GM12878 (cell line): ENCODE data around the gene C3. TPM values are rescaled to one million over a fixed set of nuclear protein-coding genes. Genes with fewer than 3 reads are reported as not detected.

Experiments used
- ATAC-seq: fragments of 200-7000 bp; cut with Tn5 transposase; 3 replicates; pipeline ENCODE4 v1.9.1; 2020; ENCODE audit warnings: mild to moderate bottlenecking, moderate library complexity
- Bru-seq: library from RNA; stranded (reverse); fragments of 400-500 nt; gene quantifications from one replicate; lab custom pipeline; 2021; lab: Mats Ljungman, UMichigan
- BruChase-seq, 2 experiments: library from RNA; stranded (reverse); fragments of 400-500 nt; gene quantifications; one replicate each; lab custom pipeline; 2021; lab: Mats Ljungman, UMichigan
- BruUV-seq: library from RNA; stranded (reverse); fragments of 400-500 nt; replicated peaks from 2 replicates; lab custom pipeline; 2021; lab: Mats Ljungman, UMichigan
- CTCF ChIA-PET: fragments of 300-600 bp; sonication (Branson Sonifier 250); formaldehyde crosslinking; extraction: SDS; loops from one replicate; lab custom pipeline; 2021; ENCODE audit warnings: inconsistent platforms; lab: Yijun Ruan, JAX
- POLR2A ChIA-PET: fragments of 350-600 bp; formaldehyde crosslinking; extraction: SDS; loops from one replicate; lab custom pipeline; 2021; ENCODE audit warnings: inconsistent platforms; lab: Charles Lee
- RAD21 ChIA-PET: fragments of 300-600 bp; sonication (Branson Sonifier 250); formaldehyde crosslinking; loops from one replicate; lab custom pipeline; 2023; ENCODE audit warnings: antibody characterized with exemption; ENCODE audit not compliant: unreplicated experiment; lab: Charles Lee
- SMC1A ChIA-PET: fragments of 300-600 bp; sonication (Branson Sonifier 250); formaldehyde crosslinking; loops from one replicate; lab custom pipeline; 2023; ENCODE audit not compliant: unreplicated experiment, uncharacterized antibody; lab: Charles Lee
- DNase-seq: peaks from one replicate; pipeline ENCODE4 v3.0.0-alpha.2; 2011; ENCODE audit warnings: low read depth, low spot score
- FAIRE-seq: peaks from 3 replicates; lab custom pipeline; 2011; peaks lifted over from hg19 to GRCh38; lab: Jason Lieb, UNC
- H2AFZ ChIP-seq: 2 replicates; pipeline ENCODE4 v1.6.0; 2011; ENCODE audit warnings: low read depth, low read length, control low read depth; ENCODE audit not compliant: control insufficient read depth
- H3K27ac ChIP-seq: 2 replicates; pipeline ENCODE4 v1.5.1; 2011; ENCODE audit warnings: control low read depth; ENCODE audit not compliant: control insufficient read depth, insufficient read depth
- H3K27me3 ChIP-seq, 2 experiments: replicated peaks in 1 of 2; 2 replicates each; pipeline versions ENCODE4 v1.6.0 to v1.6.1; 2011; ENCODE audit warnings: low read length in 1 of 2; ENCODE audit not compliant: control insufficient read depth in 2 of 2, insufficient read depth in 2 of 2
- H3K36me3 ChIP-seq, 2 experiments: 2 replicates each; pipeline ENCODE4 v1.5.1; 2011; ENCODE audit warnings: low read length in 1 of 2; ENCODE audit not compliant: control insufficient read depth in 2 of 2, insufficient read depth in 2 of 2
- H3K4me1 ChIP-seq: 2 replicates; pipeline ENCODE4 v1.6.1; 2011; ENCODE audit warnings: mild to moderate bottlenecking, low read length, moderate library complexity, mixed read lengths; ENCODE audit not compliant: control insufficient read depth, insufficient read depth
- H3K4me2 ChIP-seq: 2 replicates; pipeline ENCODE4 v1.6.0; 2011; ENCODE audit warnings: control low read depth; ENCODE audit not compliant: control insufficient read depth, insufficient read depth
- H3K4me3 ChIP-seq: fragments of 200-600 bp; sonication (generic); 2 replicates; pipeline ENCODE4 v1.5.1; 2016
- H3K79me2 ChIP-seq: 2 replicates; pipeline ENCODE4 v1.6.0; 2011; ENCODE audit warnings: low read length; ENCODE audit not compliant: control insufficient read depth, insufficient read depth
- H3K9ac ChIP-seq: 2 replicates; pipeline ENCODE4 v1.8.0; 2011; ENCODE audit warnings: low read length, control low read depth, mixed read lengths; ENCODE audit not compliant: control insufficient read depth, insufficient read depth
- H3K9me3 ChIP-seq: replicated peaks from 3 replicates; pipeline ENCODE4 v1.5.1; 2011; ENCODE audit warnings: mild to moderate bottlenecking, low read length; ENCODE audit not compliant: control insufficient read depth, insufficient read depth
- H4K20me1 ChIP-seq: 2 replicates; pipeline ENCODE4 v1.6.0; 2011; ENCODE audit not compliant: control insufficient read depth, insufficient read depth
- FOXK2 ChIP-seq: fragments of 450-650 bp; IDR thresholded peaks from 2 replicates; pipeline ENCODE4 v1.6.1; 2017; ENCODE audit warnings: mild to moderate bottlenecking, moderate library complexity
- SPI1 ChIP-seq: IDR thresholded peaks from 2 replicates; pipeline ENCODE4 v1.6.1; 2011; ENCODE audit warnings: low read depth, mild to moderate bottlenecking, low read length, moderate library complexity, borderline replicate concordance; ENCODE audit not compliant: insufficient read depth
- SREBF2 ChIP-seq: IDR thresholded peaks from 2 replicates; pipeline ENCODE4 v1.6.1; 2012; ENCODE audit warnings: mild to moderate bottlenecking, low read length
- WGBS: methylation state at CpG from one replicate; pipeline ENCODE4 v1.1.6; 2016; ENCODE audit warnings: low lambda C conversion rate; ENCODE audit not compliant: insufficient replicate concordance, insufficient coverage; ENCODE audit errors: missing lambda C conversion rate; 5-methylcytosine and 5-hydroxymethylcytosine counted together
- in situ Hi-C: fragments of 300-500 bp; cut with MboI; formaldehyde crosslinking; loops from 9 replicates; pipeline ENCODE4 v1.14.3; 2018; ENCODE audit warnings: mixed read lengths
- intact Hi-C: fragments of 100-400 bp; cut with micrococcal nuclease; formaldehyde crosslinking; loops from one replicate; pipeline ENCODE4 v1.14.2; 2022; ENCODE audit not compliant: unreplicated experiment
- long read RNA-seq, 2 experiments: library from polyadenylated mRNA; unstranded; transcript quantifications; one replicate each; pipeline ENCODE4 v2.0.0, GENCODE V29; 2019 to 2020
- polyA minus RNA-seq, 3 experiments: library from RNA; depleted of rRNA, polyadenylated mRNA; stranded (reverse); fragments of >200 nt; gene quantifications; 2 replicates each; pipeline ENCODE4 v1.2.3, GENCODE V29; 2011
- polyA plus RNA-seq, 11 experiments: library from polyadenylated mRNA; depleted of rRNA in 4 of 11; unstranded in 6 of 11; stranded (reverse) in 5 of 11; fragments of >200 nt; fragmentation: Nextera tagmentation in 4 of 11; fragmentation: Illumina TruSeq in 1 of 11; extraction: Ambion mirVana in 4 of 11; extraction: Trizol in 1 of 11; gene quantifications; 1 replicate in 1 of 11; 2 replicates in 10 of 11; pipeline versions ENCODE4 v1.2.1 to v1.2.3, GENCODE V29; 2011 to 2016; ENCODE audit warnings: inconsistent platforms in 2 of 11, missing spikeins in 2 of 11, low read depth in 1 of 11
- total RNA-seq, 4 experiments: library from RNA; depleted of rRNA in 3 of 4; stranded (reverse); fragments of >200 nt in 3 of 4; fragmentation: Illumina TruSeq in 1 of 4; extraction: Trizol in 1 of 4; gene quantifications; 2 replicates each; pipeline versions ENCODE4 v1.2.1 to v1.2.3, GENCODE V29; 2013 to 2021
- TF ChIP-seq, protein P1 (sequence below): fragments of 450-650 bp; IDR thresholded peaks from 2 replicates; pipeline ENCODE4 v1.6.1; 2018; ENCODE audit warnings: borderline replicate concordance, mild to moderate bottlenecking; ENCODE audit not compliant: partially characterized antibody

C3 gene
- total RNA-seq (2013; cell fraction: nucleolus; rRNA removed) = 3.1 and 4.3 TPM in 2 replicates
- 0.28 and 1.6 TPM in 2 replicates for total RNA-seq (2014; rRNA removed)
- 0.54 and 1.1 TPM in 2 replicates for total RNA-seq (2014; rRNA removed; fragmentation: Illumina TruSeq; extraction: Trizol)
- total RNA-seq (2021) = 5.9 and 6.7 TPM in 2 replicates
- polyA plus RNA-seq (2011; ENCODE audit: low read depth) = not detected
- polyA plus RNA-seq (2011; rRNA removed) = 1.1 and 1.9 TPM in 2 replicates
- polyA plus RNA-seq (2011; cell fraction: cytosol; rRNA removed) = 1.5 and 1.9 TPM in 2 replicates
- polyA plus RNA-seq (2011; cell fraction: nucleus; rRNA removed) = 1.9 and 2.6 TPM in 2 replicates
- 0.30 and 0.48 TPM in 2 replicates for polyA plus RNA-seq (2012)
- polyA plus RNA-seq (2014; fragmentation: Illumina TruSeq; extraction: Trizol) = 0.79 and 3.0 TPM in 2 replicates
- polyA plus RNA-seq (2014; fragmentation: Nextera tagmentation; extraction: Ambion mirVana) = 1 to 10 TPM in 1 of 2 experiments, under 1 TPM in 1; 0.64 to 2.7 TPM
- 0.95 and 2.2 TPM in 2 replicates for polyA plus RNA-seq (2014; rRNA removed)
- polyA plus RNA-seq (2016; fragmentation: Nextera tagmentation; extraction: Ambion mirVana) = under 1 TPM; 0.20 to 0.25 TPM
- 2.0 and 2.3 TPM in 2 replicates for polyA minus RNA-seq (2011; rRNA and poly(A)+ RNA removed)
- 48.6 and 52.2 TPM in 2 replicates for polyA minus RNA-seq (2011; cell fraction: cytosol; rRNA and poly(A)+ RNA removed)
- 4.1 and 16.8 TPM in 2 replicates for polyA minus RNA-seq (2011; cell fraction: nucleus; rRNA and poly(A)+ RNA removed)
- Bru-seq, nascent RNA = percentile 25 among the genes with signal in this experiment
- BruChase-seq, experiment 1, labeled RNA remaining after a 6-hour chase = percentile 26 among the genes with signal in this experiment
- percentile 20 among the genes with signal in this experiment for BruChase-seq, experiment 2, labeled RNA remaining after a 2-hour chase
- long read RNA-seq, experiment 1 = 0 reads
- long read RNA-seq, experiment 2, partial matches to known transcripts = 2 of 2 reads
- long read RNA-seq, experiment 2, other reads (novel, unspliced or antisense) = 0 of 2 reads

DNA sequence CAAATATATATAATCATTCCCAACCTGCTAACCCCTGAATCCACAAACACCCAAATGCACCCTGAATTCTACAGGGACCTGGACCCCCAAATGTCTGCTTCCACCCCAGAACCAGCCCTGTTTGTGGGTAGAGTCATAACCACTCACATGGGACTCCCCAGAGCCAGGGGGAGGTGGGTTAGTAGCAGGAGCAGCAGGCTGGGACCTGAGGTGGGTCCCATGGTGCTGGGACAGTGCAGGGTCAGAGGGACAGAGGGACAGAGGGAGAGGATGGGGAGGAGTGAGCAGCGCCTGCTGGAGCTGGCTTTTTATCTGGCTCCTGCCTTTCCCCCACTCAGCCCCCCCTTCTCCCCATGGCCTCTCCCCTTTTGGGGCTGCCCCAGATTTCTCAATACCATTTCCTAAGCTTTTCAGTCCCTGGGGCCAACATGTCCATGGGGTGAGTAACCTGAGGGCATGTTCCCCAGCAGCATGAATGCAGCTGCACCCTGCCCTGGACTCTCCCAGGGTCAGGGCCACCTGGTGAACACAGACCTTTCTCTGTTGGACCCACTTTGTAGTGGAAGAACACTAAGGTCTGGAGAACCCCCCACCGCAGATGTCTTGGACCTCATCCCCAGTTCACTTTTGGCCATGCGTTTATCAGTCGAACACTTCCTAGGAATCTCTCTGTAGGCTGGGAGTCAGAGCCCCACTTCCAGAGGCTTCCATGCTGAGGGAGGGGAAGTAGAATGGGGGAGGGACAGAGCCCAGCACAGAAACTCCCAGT lies at the start of gene C3:
Gene C3 (minus strand): TSS at position 282 of the 769 bp plus-strand sequence. CDS start 61 bp downstream, at position 221.
- SMC1A ChIA-PET = interaction anchor here (1.0 to 2.3 kb wide), 4 partner anchors 15 to 45 kb away, joined by 3 to 7 read pairs (median 6); no protein-coding TSS in a partner anchor

More for the DNA sequence above, at the start of gene C3:
- H3K4me1 ChIP-seq = peaks cover 32% of the 10 kb centered on the region
- H3K27ac ChIP-seq = peak within 1 kb of the TSS; percentile 60
- intact Hi-C loops = no loop called here
- ATAC-seq (no peak), DNase-seq (no peak), FAIRE-seq (no peak)
- WGBS = 75% methylated on average over 4 of the region's 4 CpGs
- BruUV-seq = no TSS peak
- no peaks in the 10 kb centered on the region for H4K20me1 ChIP-seq
- in situ Hi-C loops = no loop called here
- peak within 1 kb of the TSS; percentile 52 for H3K4me2 ChIP-seq
- H3K36me3 ChIP-seq = no peaks in the 10 kb centered on the region
- RAD21 ChIA-PET = interaction anchor here (2.3 kb wide), 1 partner anchor 17 kb away, joined by 11 read pairs; the partner anchor contains the start of gene GPR108
- no peaks in the 10 kb centered on the region for H3K9me3 ChIP-seq
- H3K4me3 ChIP-seq = 0 out of 2 replicates have a peak within 1 kb of the TSS, but pooled peaks have one; percentile 4
- POLR2A ChIA-PET = interaction anchor here (0.5 to 1.3 kb wide), 7 partner anchors 9 to 689 kb away, joined by 3 to 4 read pairs (median 3); partner anchors contain the start of gene GPR108
- CTCF ChIA-PET = interaction anchor here (0.6 to 2.3 kb wide), 3 partner anchors 12 to 695 kb away, joined by 3 to 18 read pairs (median 3); partner anchors contain the start of gene GPR108
- peak; percentile 25; the same call in 1 of the 2 replicates for TF ChIP-seq FOXK2
- TF ChIP-seq SREBF2 = no peak
- TF ChIP-seq SPI1 = no peak
- TF ChIP-seq, protein P1, sequence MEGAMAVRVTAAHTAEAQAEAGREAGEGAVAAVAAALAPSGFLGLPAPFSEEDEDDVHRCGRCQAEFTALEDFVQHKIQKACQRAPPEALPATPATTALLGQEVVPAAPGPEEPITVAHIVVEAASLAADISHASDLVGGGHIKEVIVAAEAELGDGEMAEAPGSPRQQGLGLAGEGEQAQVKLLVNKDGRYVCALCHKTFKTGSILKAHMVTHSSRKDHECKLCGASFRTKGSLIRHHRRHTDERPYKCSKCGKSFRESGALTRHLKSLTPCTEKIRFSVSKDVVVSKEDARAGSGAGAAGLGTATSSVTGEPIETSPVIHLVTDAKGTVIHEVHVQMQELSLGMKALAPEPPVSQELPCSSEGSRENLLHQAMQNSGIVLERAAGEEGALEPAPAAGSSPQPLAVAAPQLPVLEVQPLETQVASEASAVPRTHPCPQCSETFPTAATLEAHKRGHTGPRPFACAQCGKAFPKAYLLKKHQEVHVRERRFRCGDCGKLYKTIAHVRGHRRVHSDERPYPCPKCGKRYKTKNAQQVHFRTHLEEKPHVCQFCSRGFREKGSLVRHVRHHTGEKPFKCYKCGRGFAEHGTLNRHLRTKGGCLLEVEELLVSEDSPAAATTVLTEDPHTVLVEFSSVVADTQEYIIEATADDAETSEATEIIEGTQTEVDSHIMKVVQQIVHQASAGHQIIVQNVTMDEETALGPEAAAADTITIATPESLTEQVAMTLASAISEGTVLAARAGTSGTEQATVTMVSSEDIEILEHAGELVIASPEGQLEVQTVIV = no peak
- H3K27me3 ChIP-seq = no peaks in the 10 kb centered on the region
- no peak within 1 kb of the TSS for H2AFZ ChIP-seq
- no peaks in the 10 kb centered on the region for H3K79me2 ChIP-seq
- H3K9ac ChIP-seq = no peak within 1 kb of the TSS
